GM12875 (cell line): ENCODE results near the gene EIF3A.
"Not testable (repeated sequence)": the region's sequence is repeated elsewhere in the genome, so short reads cannot be mapped to it uniquely, and the experiment has no call there.

ENCODE experiments used
- H3K4me3 ChIP-seq: one replicate; pipeline ENCODE4 v1.5.1; 2011; ENCODE audit warnings: low read depth, low read length, control low read depth
- TF ChIP-seq, protein P1 (sequence below): IDR thresholded peaks from 2 replicates; pipeline ENCODE4 v1.5.1; 2011; ENCODE audit warnings: low read depth, mild to moderate bottlenecking, control low read depth, inconsistent platforms, low read length, moderate library complexity, borderline replicate concordance; ENCODE audit not compliant: insufficient read depth

The EIF3A gene

DNA sequence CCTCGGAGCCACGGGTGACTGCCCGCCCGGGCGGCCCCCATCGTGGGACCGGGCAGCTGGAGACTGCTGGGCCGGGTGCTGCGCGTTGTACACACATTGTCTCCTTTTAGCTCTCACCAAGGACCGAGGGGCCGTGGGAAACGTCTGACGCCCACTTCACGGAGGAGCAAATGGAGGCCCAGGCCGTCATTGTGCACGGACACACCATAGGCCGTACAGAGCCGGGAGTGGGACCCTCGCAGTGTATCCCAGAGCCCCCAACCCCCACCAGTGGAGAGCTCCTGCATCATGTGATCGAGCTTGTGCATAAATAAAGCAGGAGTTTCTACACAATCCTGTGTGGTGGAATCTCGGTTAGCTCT is 24.0 kb upstream of the EIF3A start:
- TF ChIP-seq, protein P1, sequence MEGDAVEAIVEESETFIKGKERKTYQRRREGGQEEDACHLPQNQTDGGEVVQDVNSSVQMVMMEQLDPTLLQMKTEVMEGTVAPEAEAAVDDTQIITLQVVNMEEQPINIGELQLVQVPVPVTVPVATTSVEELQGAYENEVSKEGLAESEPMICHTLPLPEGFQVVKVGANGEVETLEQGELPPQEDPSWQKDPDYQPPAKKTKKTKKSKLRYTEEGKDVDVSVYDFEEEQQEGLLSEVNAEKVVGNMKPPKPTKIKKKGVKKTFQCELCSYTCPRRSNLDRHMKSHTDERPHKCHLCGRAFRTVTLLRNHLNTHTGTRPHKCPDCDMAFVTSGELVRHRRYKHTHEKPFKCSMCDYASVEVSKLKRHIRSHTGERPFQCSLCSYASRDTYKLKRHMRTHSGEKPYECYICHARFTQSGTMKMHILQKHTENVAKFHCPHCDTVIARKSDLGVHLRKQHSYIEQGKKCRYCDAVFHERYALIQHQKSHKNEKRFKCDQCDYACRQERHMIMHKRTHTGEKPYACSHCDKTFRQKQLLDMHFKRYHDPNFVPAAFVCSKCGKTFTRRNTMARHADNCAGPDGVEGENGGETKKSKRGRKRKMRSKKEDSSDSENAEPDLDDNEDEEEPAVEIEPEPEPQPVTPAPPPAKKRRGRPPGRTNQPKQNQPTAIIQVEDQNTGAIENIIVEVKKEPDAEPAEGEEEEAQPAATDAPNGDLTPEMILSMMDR = no peak
- H3K4me3 ChIP-seq = peak overlapping the region; percentile 88

DNA sequence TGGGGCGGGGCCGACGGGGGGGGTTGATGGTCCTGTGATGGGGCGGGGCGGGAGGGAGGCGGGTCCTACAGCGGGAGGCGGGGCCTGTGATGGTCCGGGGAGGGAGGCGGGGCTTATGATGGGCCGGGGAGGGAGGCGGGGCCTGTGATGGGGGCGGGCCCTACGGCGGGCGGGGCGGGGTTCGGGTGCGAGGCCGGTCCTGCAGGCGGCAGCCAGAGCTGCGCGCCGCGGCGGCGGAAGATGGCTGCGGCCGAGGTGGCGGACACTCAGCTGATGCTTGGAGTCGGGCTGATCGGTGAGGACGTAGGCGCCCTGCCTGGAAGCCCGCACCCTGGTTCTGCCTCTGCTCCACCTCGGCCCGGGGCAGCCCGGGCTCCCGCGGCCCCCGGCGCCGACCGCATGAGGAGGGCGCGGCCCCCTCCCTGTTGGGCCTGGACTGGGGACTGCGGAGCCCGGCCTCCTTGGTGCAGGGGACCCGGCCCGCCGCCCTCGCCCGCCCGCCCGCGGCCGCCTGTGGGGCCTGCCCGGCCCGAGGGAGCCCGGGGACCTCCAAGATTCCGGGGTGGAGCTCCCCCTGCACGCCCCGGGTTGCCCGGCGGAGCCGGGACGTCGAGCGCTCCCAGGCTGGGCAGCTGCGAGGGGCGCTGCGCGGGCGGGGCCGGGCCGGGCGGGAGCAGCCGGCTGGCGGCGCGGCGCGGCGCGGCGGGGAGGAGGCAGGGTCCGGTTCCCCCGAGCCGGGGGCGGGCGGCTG is 23.5 kb upstream of the EIF3A start, which contains the start of gene DENND10:
TSS of gene DENND10 (plus strand) at position 211 of the 751 bp plus-strand sequence. CDS start at position 241, 30 bp downstream.
- peak within 1 kb of the TSS; percentile 88 for H3K4me3 ChIP-seq
- TF ChIP-seq, protein P1 = no peak

GRCh38 chr10:119103241-119103902 is 22.8 kb upstream of the EIF3A start:
- TF ChIP-seq, protein P1 = no peak
- no peak overlapping the region for H3K4me3 ChIP-seq

GRCh38 chr10:119101366-119102098 is 20.9 kb upstream of the EIF3A start:
- no peak overlapping the region for H3K4me3 ChIP-seq
- TF ChIP-seq, protein P1 = no peak

DNA sequence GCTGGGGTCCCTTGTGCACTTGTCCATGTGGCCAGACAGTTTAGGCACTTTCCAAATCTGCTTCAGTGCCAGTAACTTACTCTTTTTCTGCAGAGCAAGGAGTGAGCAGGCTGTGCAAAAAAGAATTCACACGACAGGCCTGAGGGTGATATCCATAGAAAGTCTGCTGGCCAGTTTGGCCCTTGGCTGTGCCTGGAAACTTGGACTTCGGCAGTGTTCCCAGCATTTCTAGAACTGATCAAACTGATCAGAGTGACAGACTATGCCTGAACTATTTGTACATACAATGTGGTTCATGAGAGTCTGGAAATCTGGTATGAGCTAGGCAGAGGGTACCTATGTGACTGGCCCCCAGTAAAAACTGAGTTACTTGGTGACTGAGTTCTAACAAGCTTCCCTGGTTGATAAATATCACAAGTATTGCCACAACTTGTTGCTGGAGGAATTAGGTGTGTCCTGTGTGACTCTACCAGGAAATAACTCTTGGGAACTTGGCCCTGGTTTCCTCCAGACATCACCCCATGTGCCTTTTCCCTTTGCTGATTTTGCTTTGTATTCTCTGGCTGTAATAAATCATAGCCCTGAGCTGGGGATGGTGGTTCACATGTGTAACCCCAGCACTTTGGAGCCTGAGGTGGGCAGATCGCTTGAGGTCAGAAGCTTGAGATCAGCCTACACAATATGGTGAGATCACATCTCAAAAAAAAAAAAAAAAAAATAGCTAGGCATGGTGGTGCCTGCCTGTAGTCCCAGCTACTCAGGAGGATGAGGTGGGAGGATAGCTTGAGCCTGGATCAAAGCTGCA is 20.0 kb upstream of the EIF3A start:
- H3K4me3 ChIP-seq = no peak overlapping the region
- TF ChIP-seq, protein P1 = no peak

GRCh38 chr10:119098576-119098975 is 18.0 kb upstream of the EIF3A start:
- no peak overlapping the region for H3K4me3 ChIP-seq
- TF ChIP-seq, protein P1 = no peak

DNA sequence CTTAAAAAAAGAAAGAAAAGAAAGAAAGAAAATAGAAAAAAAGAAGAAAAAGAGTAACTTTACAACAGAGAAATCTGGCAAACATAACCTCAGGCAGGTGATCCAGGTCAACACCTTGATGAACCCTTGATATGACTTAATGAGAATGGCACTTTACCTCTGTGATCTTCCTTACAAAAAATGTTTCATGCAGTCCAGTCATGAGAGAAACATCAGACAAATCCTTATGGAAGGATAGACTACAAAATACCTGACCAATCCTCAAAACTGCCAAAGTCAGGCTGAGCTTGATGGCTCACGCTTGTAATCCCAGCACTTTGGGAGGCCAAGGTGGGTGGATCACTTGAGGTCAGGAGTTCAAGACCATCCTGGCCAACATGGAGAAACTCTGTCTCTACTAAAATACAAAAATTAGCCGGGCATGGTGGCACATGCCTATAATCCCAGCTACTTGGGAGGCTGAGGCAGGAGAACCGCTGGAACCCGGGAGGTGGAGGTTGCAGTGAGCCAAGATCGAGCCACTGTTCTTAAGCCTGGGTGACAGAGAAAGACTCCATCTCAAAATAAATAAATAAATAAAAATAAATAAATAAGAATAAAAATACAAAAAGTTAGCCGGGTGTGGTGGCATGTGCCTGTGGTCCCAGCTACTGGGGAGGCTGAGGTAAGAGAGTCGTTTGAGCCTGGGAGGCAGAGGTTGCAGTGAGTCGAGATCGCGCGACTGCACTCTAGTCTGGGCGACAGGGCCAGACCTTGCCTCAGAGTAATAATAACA is 16.2 kb upstream of the EIF3A start:
- H3K4me3 ChIP-seq = not testable (repeated sequence)
